HEK293 (cell line): Measurements from ENCODE around the gene C5.

Experiments used
- CTCF ChIP-seq: fragments of 450-650 bp; formaldehyde crosslinking; IDR thresholded peaks from 2 replicates; pipeline ENCODE4 v1.5.1; 2016; ENCODE audit warnings: missing biosample characterization, missing genetic modification characterization
- GFI1B ChIP-seq: fragments of 450-650 bp; formaldehyde crosslinking; IDR thresholded peaks from 2 replicates; pipeline ENCODE4 v1.5.1; 2016; ENCODE audit warnings: missing biosample characterization, missing genetic modification characterization
- RBAK ChIP-seq: fragments of 450-650 bp; formaldehyde crosslinking; IDR thresholded peaks from 2 replicates; pipeline ENCODE4 v1.5.1; 2016; ENCODE audit warnings: missing biosample characterization, missing genetic modification characterization
- ZBTB21 ChIP-seq: fragments of 450-650 bp; formaldehyde crosslinking; IDR thresholded peaks from 2 replicates; pipeline ENCODE4 v1.5.1; 2017; ENCODE audit warnings: missing biosample characterization, missing genetic modification characterization
- ZNF324 ChIP-seq: fragments of 450-650 bp; formaldehyde crosslinking; IDR thresholded peaks from 2 replicates; pipeline ENCODE4 v1.5.1; 2016; ENCODE audit warnings: missing biosample characterization, missing genetic modification characterization
- ZNF404 ChIP-seq: fragments of 450-650 bp; formaldehyde crosslinking; IDR thresholded peaks from 2 replicates; pipeline ENCODE4 v1.5.1; 2017; ENCODE audit warnings: missing biosample characterization, missing genetic modification characterization
- ZNF501 ChIP-seq: fragments of 450-650 bp; formaldehyde crosslinking; IDR thresholded peaks from 2 replicates; pipeline ENCODE4 v1.5.1; 2016; ENCODE audit warnings: missing biosample characterization, missing genetic modification characterization
- ZNF529 ChIP-seq: fragments of 450-650 bp; formaldehyde crosslinking; IDR thresholded peaks from 2 replicates; pipeline ENCODE4 v1.5.1; 2017; ENCODE audit warnings: missing genetic modification characterization, missing biosample characterization; ENCODE audit not compliant: insufficient replicate concordance
- ZNF530 ChIP-seq: fragments of 450-650 bp; formaldehyde crosslinking; IDR thresholded peaks from 2 replicates; pipeline ENCODE4 v1.5.1; 2016; ENCODE audit warnings: low read depth, missing biosample characterization, missing genetic modification characterization
- ZSCAN16 ChIP-seq: fragments of 450-650 bp; formaldehyde crosslinking; IDR thresholded peaks from 2 replicates; pipeline ENCODE4 v1.5.1; 2016; ENCODE audit warnings: missing biosample characterization, missing genetic modification characterization
- ZSCAN23 ChIP-seq: fragments of 450-650 bp; formaldehyde crosslinking; IDR thresholded peaks from 2 replicates; pipeline ENCODE4 v1.5.1; 2016; ENCODE audit warnings: missing biosample characterization, missing genetic modification characterization
- TF ChIP-seq, protein P1 (sequence below): fragments of 450-650 bp; formaldehyde crosslinking; IDR thresholded peaks from 2 replicates; pipeline ENCODE4 v1.5.1; 2016; ENCODE audit warnings: missing biosample characterization, missing genetic modification characterization

DNA sequence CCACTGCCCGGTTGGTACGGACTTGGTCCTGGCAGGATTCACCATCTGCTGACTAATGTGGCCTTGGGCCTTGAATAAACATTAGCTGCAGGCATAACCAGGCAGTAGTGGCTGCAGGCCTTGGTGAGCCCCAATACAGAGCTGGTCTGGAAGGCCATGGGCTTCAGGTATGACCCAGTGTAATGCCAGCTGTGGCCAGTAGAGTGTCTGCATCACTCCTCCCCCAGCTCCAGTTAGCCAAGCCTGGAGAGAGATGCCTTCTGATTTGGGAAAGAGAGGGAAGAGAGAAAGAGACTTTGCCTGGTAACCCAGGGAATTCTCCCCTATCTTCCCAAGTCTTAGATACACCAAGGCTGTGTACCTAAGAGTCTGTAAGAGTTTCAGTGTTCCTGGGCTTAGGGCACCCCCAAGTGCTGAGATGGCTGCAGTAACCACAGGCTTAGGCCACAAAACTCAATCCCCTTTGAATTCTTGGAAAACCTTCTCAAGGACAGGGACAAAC, 5.6 kb upstream of the C5 start:
- TF ChIP-seq CTCF (tag by site-specific recombination) (no peak), ZNF501 (tag by site-specific recombination) (no peak), ZSCAN16 (tag by site-specific recombination) (no peak), ZNF324 (tag by site-specific recombination) (no peak), ZBTB21 (no peak), ZNF404 (tag by site-specific recombination) (no peak), ZNF530 (no peak), RBAK (tag by site-specific recombination) (no peak), GFI1B (no peak), ZNF529 (tag by site-specific recombination) (no peak), ZSCAN23 (tag by site-specific recombination) (no peak)
- TF ChIP-seq, protein P1, sequence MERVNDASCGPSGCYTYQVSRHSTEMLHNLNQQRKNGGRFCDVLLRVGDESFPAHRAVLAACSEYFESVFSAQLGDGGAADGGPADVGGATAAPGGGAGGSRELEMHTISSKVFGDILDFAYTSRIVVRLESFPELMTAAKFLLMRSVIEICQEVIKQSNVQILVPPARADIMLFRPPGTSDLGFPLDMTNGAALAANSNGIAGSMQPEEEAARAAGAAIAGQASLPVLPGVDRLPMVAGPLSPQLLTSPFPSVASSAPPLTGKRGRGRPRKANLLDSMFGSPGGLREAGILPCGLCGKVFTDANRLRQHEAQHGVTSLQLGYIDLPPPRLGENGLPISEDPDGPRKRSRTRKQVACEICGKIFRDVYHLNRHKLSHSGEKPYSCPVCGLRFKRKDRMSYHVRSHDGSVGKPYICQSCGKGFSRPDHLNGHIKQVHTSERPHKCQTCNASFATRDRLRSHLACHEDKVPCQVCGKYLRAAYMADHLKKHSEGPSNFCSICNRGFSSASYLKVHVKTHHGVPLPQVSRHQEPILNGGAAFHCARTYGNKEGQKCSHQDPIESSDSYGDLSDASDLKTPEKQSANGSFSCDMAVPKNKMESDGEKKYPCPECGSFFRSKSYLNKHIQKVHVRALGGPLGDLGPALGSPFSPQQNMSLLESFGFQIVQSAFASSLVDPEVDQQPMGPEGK, result no peak
